DOHH2 (cell line): ENCODE measurements around the gene SEPTIN10.

Experiments
- H3F3A ChIP-seq: fragments of 200-600 bp; sonication (generic), shearing (Covaris generic); 2 replicates; pipeline ENCODE4 v1.6.0; 2016; ENCODE audit warnings: antibody characterized with exemption, mild to moderate bottlenecking; ENCODE audit not compliant: control insufficient read depth, insufficient read depth
- H3K27ac ChIP-seq: fragments of 200-600 bp; sonication (generic); 2 replicates; pipeline ENCODE4 v1.5.1; 2014; ENCODE audit warnings: low read depth, mild to moderate bottlenecking, low read length, moderate library complexity
- H3K27me3 ChIP-seq: fragments of 200-600 bp; sonication (generic); 2 replicates; pipeline ENCODE4 v1.6.1; 2014; ENCODE audit warnings: mild to moderate bottlenecking, low read length, mixed read lengths; ENCODE audit not compliant: control insufficient read depth
- H3K36me3 ChIP-seq: fragments of 200-600 bp; sonication (generic); 2 replicates; pipeline ENCODE4 v1.6.1; 2014; ENCODE audit warnings: mild to moderate bottlenecking, low read length, moderate library complexity, mixed read lengths; ENCODE audit not compliant: control insufficient read depth
- H3K4me1 ChIP-seq: fragments of 200-600 bp; sonication (generic); 2 replicates; pipeline ENCODE4 v1.6.1; 2014; ENCODE audit warnings: mild to moderate bottlenecking, low read length, mixed read lengths; ENCODE audit not compliant: control insufficient read depth
- H3K4me2 ChIP-seq: fragments of 200-600 bp; sonication (generic); 2 replicates; pipeline ENCODE4 v1.6.0; 2014; ENCODE audit warnings: mild to moderate bottlenecking, low read length, moderate library complexity
- H3K4me3 ChIP-seq: fragments of 200-600 bp; sonication (generic); 2 replicates; pipeline ENCODE4 v1.5.1; 2014; ENCODE audit warnings: mild to moderate bottlenecking, low read length, mixed read lengths
- H3K79me2 ChIP-seq: fragments of 200-600 bp; sonication (generic); 2 replicates; pipeline ENCODE4 v1.6.1; 2014; ENCODE audit warnings: mild to moderate bottlenecking, low read length, mixed read lengths; ENCODE audit not compliant: control insufficient read depth
- H3K9me2 ChIP-seq: fragments of 200-600 bp; sonication (generic); replicated peaks from 2 replicates; pipeline ENCODE4 v1.6.1; 2014; ENCODE audit warnings: mild to moderate bottlenecking, low read length, mixed read lengths; ENCODE audit not compliant: control insufficient read depth
- H3K9me3 ChIP-seq: fragments of 200-600 bp; sonication (generic); 2 replicates; pipeline ENCODE4 v1.6.1; 2014; ENCODE audit warnings: antibody characterized with exemption, low read length, mixed read lengths; ENCODE audit not compliant: control insufficient read depth, insufficient read depth
- H4K20me1 ChIP-seq: fragments of 200-600 bp; sonication (generic); 2 replicates; pipeline ENCODE4 v1.6.0; 2014; ENCODE audit warnings: low read depth, mild to moderate bottlenecking, antibody characterized with exemption, low read length, moderate library complexity; ENCODE audit not compliant: control insufficient read depth, insufficient read depth
- EZH2phosphoT487 ChIP-seq: fragments of 200-600 bp; sonication (generic); IDR thresholded peaks from 2 replicates; pipeline ENCODE4 v1.6.1; 2017; ENCODE audit warnings: borderline replicate concordance, mild to moderate bottlenecking, antibody characterized with exemption, low read length, moderate library complexity, mixed read lengths
- TF ChIP-seq, protein P1 (sequence below): fragments of 200-600 bp; sonication (generic); IDR thresholded peaks from one replicate; pipeline ENCODE4 v1.5.1; 2014; ENCODE audit warnings: antibody characterized with exemption, mild to moderate bottlenecking, low read depth, low read length; ENCODE audit not compliant: poor library complexity, severe bottlenecking

Gene SEPTIN10

DNA sequence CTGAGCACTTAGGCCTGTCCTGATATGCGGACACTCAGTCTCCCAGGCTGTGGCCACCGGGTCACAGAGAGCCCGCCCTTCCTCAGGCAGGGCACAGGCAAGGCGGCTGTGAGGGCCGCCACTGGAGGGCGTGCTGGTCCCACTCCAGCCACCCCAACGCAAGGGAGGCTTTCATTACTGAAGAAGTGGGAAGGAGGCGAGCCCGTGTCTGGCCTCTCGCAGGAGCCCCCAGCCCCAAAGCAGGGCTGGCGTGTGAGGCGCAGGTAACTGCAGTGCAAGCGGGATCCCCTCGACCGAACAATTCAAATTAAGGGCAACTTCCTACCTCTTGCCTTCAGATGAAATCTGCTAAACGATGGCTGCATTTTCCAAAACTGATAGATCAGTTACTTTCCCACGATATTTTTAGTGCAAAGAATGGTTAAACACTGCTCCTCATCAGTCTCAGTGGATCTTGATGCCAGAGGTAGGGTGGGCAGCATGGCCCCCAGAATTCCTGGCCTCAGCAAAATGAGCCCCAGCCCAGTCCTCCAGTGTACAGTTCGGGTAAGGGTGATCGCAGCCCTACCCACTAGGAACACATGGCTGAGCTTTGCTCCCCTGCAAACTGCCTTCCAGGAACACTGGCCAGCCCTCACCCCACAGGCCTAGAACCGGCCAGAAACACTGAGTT lies 97.2 kb downstream of the SEPTIN10 start:
- no peaks in the 10 kb centered on the region for H4K20me1 ChIP-seq
- TF ChIP-seq, protein P1, sequence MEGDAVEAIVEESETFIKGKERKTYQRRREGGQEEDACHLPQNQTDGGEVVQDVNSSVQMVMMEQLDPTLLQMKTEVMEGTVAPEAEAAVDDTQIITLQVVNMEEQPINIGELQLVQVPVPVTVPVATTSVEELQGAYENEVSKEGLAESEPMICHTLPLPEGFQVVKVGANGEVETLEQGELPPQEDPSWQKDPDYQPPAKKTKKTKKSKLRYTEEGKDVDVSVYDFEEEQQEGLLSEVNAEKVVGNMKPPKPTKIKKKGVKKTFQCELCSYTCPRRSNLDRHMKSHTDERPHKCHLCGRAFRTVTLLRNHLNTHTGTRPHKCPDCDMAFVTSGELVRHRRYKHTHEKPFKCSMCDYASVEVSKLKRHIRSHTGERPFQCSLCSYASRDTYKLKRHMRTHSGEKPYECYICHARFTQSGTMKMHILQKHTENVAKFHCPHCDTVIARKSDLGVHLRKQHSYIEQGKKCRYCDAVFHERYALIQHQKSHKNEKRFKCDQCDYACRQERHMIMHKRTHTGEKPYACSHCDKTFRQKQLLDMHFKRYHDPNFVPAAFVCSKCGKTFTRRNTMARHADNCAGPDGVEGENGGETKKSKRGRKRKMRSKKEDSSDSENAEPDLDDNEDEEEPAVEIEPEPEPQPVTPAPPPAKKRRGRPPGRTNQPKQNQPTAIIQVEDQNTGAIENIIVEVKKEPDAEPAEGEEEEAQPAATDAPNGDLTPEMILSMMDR: peak; percentile 28
- no peak for TF ChIP-seq EZH2phosphoT487
- H3K4me3 ChIP-seq: no peak overlapping the region
- no peaks in the 10 kb centered on the region for H3K79me2 ChIP-seq
- H3K9me2 ChIP-seq: no peaks in the 10 kb centered on the region
- no peak overlapping the region for H3K4me2 ChIP-seq
- H3K9me3 ChIP-seq: no peaks in the 10 kb centered on the region
- H3K27me3 ChIP-seq: peaks cover 2% of the 10 kb centered on the region; the same call in 1 of the 2 replicates
- no peaks in the 10 kb centered on the region for H3F3A ChIP-seq
- H3K27ac ChIP-seq: no peak overlapping the region
- no peaks in the 10 kb centered on the region for H3K4me1 ChIP-seq
- H3K36me3 ChIP-seq: no peaks in the 10 kb centered on the region

DNA sequence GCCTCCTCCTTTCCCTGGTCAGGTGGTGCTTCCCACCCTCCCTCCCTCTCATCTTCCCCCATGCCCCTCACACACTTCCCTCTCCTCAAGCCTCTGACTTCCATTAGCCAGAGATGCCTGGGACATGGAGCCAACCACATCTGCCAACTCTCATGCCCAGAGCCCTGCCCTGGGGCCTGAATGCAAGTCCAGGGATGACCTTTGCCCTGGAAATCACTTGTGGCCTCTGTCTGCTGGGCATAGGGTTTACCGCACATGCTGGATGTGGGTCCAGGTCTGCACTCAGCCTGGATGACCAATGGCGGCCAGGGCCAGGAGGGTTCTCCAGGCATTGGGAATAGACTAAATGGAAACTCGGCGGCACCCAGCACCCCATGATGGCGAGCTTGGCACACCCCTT lies 98.9 kb downstream of the SEPTIN10 start:
- Histone ChIP-seq H3K4me1 (no peaks in the 10 kb centered on the region), H3K27me3 (peaks cover 2% of the 10 kb centered on the region; the same call in 1 of the 2 replicates), H3K4me3 (no peak overlapping the region), H3K36me3 (no peaks in the 10 kb centered on the region), H3K27ac (no peak overlapping the region), H3K4me2 (no peak overlapping the region), H4K20me1 (no peaks in the 10 kb centered on the region), H3K79me2 (no peaks in the 10 kb centered on the region), H3K9me3 (no peaks in the 10 kb centered on the region), H3K9me2 (no peaks in the 10 kb centered on the region), H3F3A (no peaks in the 10 kb centered on the region)
- TF ChIP-seq, protein P1: no peak
- TF ChIP-seq EZH2phosphoT487: no peak

DNA sequence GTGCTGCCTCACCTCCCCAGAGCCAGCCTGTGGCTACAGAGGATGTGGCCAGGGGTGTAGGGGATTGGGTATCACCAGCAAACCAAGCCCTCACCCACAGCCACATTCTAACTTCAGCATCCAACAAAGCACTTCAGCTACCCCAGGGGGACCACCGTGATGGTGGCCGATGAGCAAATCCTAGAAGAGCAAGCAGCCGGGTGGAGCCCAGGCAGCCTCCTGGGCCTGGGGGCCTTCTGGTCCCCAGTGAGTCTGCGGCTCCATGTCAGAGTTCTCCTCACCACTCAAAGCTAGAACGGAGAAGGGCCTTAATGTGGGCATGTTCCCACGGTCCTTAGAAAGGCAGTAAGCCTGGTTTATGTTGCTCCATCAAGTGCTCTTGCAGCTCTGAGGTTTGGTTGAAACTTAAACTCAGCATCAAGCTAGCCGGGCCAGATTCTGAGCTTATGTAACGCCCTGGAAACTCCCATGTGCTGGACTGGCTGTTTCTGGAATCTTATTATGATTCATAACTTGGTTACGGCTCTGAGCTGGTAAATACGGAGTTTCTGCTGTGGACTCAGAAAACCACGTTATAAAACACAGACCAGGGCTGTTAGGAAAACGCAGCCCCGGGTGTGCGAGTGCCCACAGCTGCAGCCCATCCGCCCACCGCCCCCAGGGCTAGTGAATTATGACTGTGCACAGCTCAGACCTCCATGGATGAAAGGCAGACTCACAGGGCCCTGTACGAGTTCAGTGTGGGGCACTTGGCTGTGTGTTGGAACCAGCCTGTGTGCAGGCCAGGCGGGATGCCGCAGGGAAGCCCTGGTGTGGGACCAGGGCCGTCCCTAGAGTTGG lies 99.8 kb downstream of the SEPTIN10 start:
- peaks cover 2% of the 10 kb centered on the region; the same call in 1 of the 2 replicates for H3K27me3 ChIP-seq
- TF ChIP-seq EZH2phosphoT487: no peak
- TF ChIP-seq, protein P1: no peak
- H3K27ac ChIP-seq: no peak overlapping the region
- no peak overlapping the region for H3K4me3 ChIP-seq
- H3F3A ChIP-seq: no peaks in the 10 kb centered on the region
- no peaks in the 10 kb centered on the region for H3K9me3 ChIP-seq
- no peaks in the 10 kb centered on the region for H3K9me2 ChIP-seq
- no peaks in the 10 kb centered on the region for H3K4me1 ChIP-seq
- H3K79me2 ChIP-seq: no peaks in the 10 kb centered on the region
- no peak overlapping the region for H3K4me2 ChIP-seq
- H3K36me3 ChIP-seq: no peaks in the 10 kb centered on the region
- H4K20me1 ChIP-seq: no peaks in the 10 kb centered on the region
